Stimulated activated CD4-positive, alpha-beta T cell treated with anti-CD3 and anti-CD28 coated beads, Interleukin-2, amount 100 ng/mL, for 48 hours (primary cell): ENCODE results near the gene OR2AE1.

ENCODE experiments used
- DNase-seq, 2 donors: peaks; one replicate each; pipeline ENCODE4 v3.0.0-alpha.2; 2020

OR2AE1 gene

GRCh38 chr7:99855236-99855635 lies 21.6 kb downstream of the OR2AE1 start:
- no peak for DNase-seq

GRCh38 chr7:99848420-99849216 lies 28.2 kb downstream of the OR2AE1 start:
- DNase-seq: no peak

- no peak for DNase-seq
Observed at GRCh38 chr7:99844328-99844727, 32.5 kb downstream of the OR2AE1 start.

GRCh38 chr7:99843808-99844207 lies 33.0 kb downstream of the OR2AE1 start:
- no peak for DNase-seq

- no peak for DNase-seq
Observed at GRCh38 chr7:99842926-99843325, 33.9 kb downstream of the OR2AE1 start.

- DNase-seq: no peak
Observed at GRCh38 chr7:99840136-99840869, 36.5 kb downstream of the OR2AE1 start.

- no peak for DNase-seq
Observed at GRCh38 chr7:99839287-99840021, 37.4 kb downstream of the OR2AE1 start.

- no peak for DNase-seq
Observed at GRCh38 chr7:99837649-99838361, 39.0 kb downstream of the OR2AE1 start.

- no peak for DNase-seq
Observed at GRCh38 chr7:99835189-99835588, 41.6 kb downstream of the OR2AE1 start.

GRCh38 chr7:99834382-99834781 lies 42.5 kb downstream of the OR2AE1 start:
- no peak for DNase-seq

GRCh38 chr7:99833289-99833877 lies 43.5 kb downstream of the OR2AE1 start:
- DNase-seq: no peak

- no peak for DNase-seq
Observed at GRCh38 chr7:99831595-99831994, 45.2 kb downstream of the OR2AE1 start.

- DNase-seq: no peak
Observed at GRCh38 chr7:99829524-99830160, 47.2 kb downstream of the OR2AE1 start.

- no peak for DNase-seq
Observed at GRCh38 chr7:99828811-99829210, 48.0 kb downstream of the OR2AE1 start.

GRCh38 chr7:99827040-99827778 lies 49.6 kb downstream of the OR2AE1 start:
- no peak for DNase-seq
